Posterior vena cava (tissue), 2 donors: ENCODE results near the gene ABCG5. TPM values are rescaled to one million over a fixed set of nuclear protein-coding genes. Genes with fewer than 3 reads are reported as not detected.

Source experiments
- DNase-seq: peaks from one replicate; pipeline ENCODE4 v3.0.0-alpha.2; 2020; ENCODE audit warnings: low spot score
- intact Hi-C, 2 donors: fragments of 100-400 bp; cut with DNase I; formaldehyde crosslinking; loops; one replicate each; pipeline versions ENCODE4 v1.14.1 to v1.14.2; 2022 to 2023
- total RNA-seq, 2 donors: library from RNA; stranded (reverse); fragmentation: NEBNext Ultra II Directional; extraction: Animal tissue kit (Norgen Biotek cat#: 25700); gene quantifications; one replicate each; pipeline ENCODE4 v1.2.1, GENCODE V29; 2021
- donor health status: DM: yes; HTN: yes; CAD: no.
- donor health status: DM: yes; HTN: yes; CAD: no.

Gene ABCG5
- total RNA-seq, 2 donors from 2014 or later, result not detected

GRCh38 chr2:43818761-43819160 lies 19.9 kb downstream of the ABCG5 start:
- intact Hi-C loops, result no loop called here
- DNase-seq, result peak; percentile 86

DNA sequence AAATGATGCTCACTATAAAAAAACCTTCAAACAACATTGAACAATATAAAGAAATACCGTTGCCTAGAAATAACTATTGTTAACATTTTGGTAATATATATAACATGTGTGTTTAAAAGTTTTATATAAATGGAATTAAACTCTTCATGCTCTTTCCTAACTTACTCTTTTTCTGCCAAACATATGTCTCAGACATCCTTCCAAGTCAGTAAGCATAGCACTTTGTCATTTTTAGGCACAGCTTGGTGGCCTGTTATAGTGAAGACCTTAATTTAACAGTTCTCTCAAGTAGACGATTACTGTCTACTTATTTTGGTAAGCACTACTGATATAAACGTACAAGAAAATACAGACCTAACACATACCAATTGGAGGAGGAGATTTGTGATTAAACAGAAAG lies 23.9 kb downstream of the ABCG5 start:
- intact Hi-C loops, result no loop called here
- DNase-seq, result no peak

- no peak for DNase-seq
- intact Hi-C loops, result no loop called here
Measured at GRCh38 chr2:43812947-43813346, 25.7 kb downstream of the ABCG5 start.

DNA sequence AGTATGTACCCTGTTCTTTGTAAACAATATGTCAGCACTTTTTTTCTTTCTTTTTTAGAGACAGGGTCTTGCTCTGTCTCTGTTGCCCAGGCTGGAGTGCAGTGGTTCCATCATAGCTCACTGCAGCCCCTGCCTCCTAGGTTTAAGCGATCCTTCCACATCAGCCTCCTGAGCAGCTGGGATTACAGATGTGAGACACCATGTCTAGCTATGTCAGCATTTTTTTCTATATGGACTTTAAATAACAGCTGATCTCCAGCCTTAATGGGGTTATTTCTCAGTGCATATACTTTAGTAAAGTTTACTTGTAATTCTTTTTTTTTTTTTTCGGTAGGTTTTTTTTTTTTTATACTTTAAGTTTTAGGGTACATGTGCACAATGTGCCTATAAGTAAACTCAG lies 26.6 kb downstream of the ABCG5 start:
- intact Hi-C loops, result no loop called here
- DNase-seq, result no peak

DNA sequence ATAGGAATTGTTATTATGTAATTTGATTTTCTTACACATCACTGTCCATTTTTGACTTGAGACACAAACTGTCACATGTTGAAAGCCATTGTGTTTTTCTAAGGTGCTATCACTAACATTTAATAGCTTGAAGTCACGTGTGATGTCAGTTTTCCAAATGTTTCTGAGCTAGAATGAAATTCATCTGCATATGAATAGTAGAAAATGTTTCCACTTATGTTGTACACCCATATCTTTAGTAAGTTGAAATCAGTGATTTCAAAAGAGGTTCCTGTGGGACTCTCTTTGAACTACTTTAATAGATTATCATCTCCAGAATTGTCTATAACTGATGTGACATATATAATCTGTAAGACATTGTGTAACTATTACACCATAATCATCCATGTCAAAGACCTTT lies 27.8 kb downstream of the ABCG5 start:
- intact Hi-C loops, result no loop called here
- no peak for DNase-seq

DNA sequence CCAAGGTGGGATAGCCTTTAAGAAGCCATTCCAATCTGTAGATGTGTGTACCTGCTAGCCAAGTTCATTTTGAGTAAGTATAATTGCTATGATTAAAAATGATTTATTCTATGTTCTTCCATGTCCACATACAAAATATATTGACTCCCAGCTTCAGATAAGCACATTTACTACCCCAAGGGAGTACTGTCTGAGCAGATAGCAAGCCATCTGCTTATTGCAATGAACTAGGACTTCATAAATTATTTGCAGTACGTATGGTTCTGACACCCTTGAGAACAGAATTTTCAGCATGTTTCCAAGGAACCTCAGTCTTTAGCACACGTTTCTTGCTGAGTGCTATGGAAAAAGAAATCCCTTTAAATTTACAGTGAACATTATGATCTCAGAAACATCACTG lies 28.2 kb downstream of the ABCG5 start:
- no peak for DNase-seq
- intact Hi-C loops, result no loop called here

- DNase-seq, result no peak
Measured at GRCh38 chr2:43806719-43807031, 32.0 kb downstream of the ABCG5 start.

DNA sequence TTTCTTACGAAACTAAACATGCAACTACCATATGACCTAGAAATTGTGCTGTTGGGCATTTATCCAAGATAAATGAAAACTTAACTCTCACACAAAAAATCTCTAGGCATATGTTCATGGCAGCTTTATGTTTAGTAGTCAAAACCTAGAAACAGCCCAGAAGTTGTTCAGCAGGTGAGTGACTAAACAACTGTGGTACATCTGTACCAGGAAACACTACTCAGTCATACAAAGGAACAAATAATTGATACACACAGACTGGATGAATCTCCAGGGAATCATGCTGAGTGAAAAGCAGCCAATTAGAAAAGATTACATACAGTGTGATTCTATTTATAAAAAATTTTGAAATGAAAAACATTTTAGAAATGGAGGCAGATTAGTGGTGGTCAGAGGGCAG lies 35.5 kb downstream of the ABCG5 start:
- no peak for DNase-seq
- intact Hi-C loops, result no loop called here

More at GRCh38 chr2:43806719-43807031, 32.0 kb downstream of the ABCG5 start:
- intact Hi-C loops, result no loop called here

GRCh38 chr2:43802135-43802534 lies 36.5 kb downstream of the ABCG5 start:
- no peak for DNase-seq
- intact Hi-C loops, result no loop called here

GRCh38 chr2:43800894-43801293 lies 37.7 kb downstream of the ABCG5 start:
- intact Hi-C loops, result no loop called here
- DNase-seq, result no peak

DNA sequence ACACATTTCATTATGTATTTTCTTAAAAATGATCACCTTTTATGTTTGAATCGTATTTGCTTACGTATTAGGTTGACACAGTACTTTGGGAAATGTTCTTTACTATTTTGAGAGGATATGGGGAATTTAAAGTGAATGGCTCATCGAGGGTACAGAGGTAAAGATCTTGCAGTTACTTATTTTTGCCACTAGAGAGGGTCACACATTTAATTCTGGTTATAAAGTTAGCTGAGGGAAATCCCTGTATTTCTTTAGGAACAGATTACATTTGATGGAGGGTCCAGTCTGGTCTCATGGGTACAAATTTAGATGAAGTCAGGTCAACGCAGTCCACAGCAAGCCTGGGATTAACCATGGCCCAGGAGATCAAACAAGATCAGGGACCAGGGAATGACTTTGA lies 40.3 kb downstream of the ABCG5 start:
- DNase-seq, result no peak
- intact Hi-C loops, result no loop called here

GRCh38 chr2:43796206-43796605 lies 42.4 kb downstream of the ABCG5 start:
- intact Hi-C loops, result no loop called here
- no peak for DNase-seq

- intact Hi-C loops, result no loop called here
Measured at GRCh38 chr2:43794956-43795355, 43.7 kb downstream of the ABCG5 start.

DNA sequence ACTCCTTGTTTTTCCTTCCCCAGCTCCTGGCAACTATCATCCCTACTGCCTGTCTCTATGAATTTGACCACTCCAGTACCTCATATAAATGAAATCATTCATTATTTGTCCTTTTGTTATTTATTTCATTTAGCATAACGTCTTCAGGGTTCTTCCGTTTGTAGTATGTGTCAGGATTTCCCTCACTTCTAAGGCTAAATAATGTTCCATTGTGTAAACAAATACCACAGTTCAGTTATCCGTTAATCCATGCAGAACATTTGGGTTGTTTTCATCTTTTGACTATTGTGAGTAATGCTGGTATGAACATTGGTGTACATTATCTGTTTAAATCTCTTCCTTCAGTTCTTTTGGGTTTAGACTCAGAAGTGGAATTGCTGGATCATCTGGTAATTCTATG lies 46.0 kb downstream of the ABCG5 start:
- intact Hi-C loops, result no loop called here
- no peak for DNase-seq

More at GRCh38 chr2:43794956-43795355, 43.7 kb downstream of the ABCG5 start:
- no peak for DNase-seq

DNA sequence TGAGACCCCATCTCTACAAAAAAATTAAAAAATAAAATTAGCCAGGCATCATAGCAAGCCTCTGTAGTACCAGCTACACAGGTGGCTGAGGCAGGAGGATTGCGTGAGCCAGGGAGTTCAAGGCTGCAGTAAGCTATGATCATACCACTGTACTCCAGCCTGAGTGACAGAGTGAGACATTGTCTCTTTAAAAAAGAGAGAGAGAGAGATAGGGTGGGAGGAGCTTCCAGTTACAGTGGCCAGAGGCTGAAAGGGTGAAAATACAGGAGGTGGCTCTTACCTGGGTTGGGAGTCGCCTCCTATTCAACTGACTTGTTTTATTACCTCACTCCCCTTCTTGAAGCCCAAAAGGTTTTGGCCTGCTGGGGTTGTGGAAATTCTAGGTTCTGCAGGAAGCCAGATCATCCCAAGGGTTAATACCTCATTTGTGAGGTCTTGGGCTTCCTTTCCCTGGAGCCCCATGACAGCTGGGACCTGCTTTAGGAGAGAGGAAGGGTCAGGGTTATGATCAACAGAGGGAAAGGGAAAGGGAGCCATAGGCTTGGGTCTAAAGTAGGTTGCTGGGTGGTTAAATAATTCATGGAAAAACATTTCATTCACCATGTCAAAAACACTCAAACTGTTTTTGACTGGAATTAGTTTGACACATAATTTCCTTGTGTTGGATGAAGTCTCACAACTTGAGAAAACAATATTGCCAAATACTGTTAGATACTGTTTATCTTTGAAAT lies 47.4 kb downstream of the ABCG5 start:
- intact Hi-C loops, result no loop called here
- DNase-seq, result no peak

DNA sequence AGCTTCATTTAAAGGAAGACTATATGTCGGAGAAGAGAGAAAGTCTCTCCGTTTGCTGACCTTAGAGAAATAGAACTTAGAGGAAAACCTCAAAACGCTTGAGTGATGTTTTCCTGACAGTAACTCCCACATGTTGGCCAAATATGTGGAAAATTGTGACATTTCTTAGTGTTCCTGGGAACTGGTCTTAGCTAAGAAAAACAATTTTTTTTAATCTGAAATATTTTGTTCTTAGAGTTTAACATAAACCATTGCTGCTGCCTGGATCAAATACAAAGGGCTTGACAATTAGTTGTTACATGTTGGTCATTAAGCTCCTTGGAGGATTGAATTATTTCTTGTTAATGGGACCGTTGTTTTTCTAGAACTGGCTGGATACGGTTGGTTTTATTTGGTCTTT lies 48.5 kb downstream of the ABCG5 start:
- no peak for DNase-seq
- intact Hi-C loops, result no loop called here

- intact Hi-C loops, result no loop called here
- no peak for DNase-seq
Measured at GRCh38 chr2:43788646-43789045, 50.0 kb downstream of the ABCG5 start.

GRCh38 chr2:43787895-43788294 lies 50.7 kb downstream of the ABCG5 start:
- intact Hi-C loops, result no loop called here
- no peak for DNase-seq

DNA sequence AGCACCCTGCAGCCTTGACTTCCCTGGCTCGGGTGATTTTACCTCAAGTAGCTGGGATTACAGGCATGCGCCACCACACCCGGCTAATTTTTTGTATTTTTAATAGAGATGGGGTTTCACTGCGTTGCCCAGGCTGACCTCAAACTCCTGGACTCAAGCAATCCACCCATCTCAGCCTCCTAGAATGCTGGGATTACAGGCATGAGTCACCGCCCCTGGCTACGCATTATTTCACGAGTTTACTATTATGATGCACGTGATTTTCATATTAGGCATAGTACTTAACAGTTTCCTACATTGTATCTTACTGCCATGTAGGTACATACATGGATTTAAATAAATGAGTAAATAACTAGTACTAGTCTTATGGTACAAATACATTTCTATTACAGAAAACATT lies 60.4 kb downstream of the ABCG5 start:
- intact Hi-C loops, result no loop called here
- DNase-seq, result no peak

DNA sequence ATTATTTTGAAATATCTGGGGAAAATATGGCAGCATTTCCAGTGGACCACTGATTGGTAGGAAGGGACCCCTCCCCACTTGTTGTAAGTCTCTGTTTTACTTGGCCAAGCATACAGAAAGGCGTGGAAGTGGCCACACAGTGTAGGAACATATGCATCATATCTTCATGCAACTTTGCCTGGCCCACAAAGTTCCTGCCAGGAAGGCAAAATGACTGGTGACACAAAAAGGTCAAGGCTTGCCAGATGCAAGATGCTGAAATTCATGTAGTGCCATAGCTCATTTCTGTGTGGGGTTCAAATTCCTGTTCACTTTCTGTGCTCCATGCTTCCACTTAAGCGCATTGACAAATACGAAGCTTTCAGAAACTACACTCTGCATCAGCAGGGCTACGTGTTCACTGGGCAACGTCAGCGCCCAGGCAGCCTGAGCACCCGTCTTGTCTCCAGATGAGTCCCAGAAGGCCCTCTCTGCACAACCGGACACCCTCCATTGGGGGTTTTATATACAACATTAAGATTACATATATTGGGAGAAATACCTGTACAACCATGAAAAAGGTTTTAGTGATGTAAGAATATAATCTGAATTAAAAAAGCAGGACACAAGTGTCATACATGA lies 61.2 kb downstream of the ABCG5 start:
- intact Hi-C loops, result no loop called here
- DNase-seq, result no peak

DNA sequence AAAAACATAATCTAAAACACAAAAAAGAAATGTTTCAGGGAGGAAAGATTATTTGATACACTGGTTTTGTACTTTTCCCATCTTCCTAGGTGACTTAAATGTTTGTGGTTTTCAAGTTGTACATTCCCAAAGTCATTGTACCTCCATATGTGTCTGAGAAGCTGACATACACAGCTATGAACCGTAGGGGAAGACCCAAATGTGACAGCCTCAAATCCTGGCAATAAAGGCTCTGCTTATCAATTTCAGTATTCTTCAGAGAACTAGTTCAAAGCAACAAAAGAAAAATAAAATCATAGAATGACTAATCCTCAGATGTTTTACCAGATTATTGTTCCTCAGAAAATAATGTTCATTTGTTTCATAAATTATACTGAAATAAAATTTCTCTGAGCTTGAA lies 62.3 kb downstream of the ABCG5 start:
- DNase-seq, result no peak
- intact Hi-C loops, result no loop called here

GRCh38 chr2:43774617-43775016 lies 64.0 kb downstream of the ABCG5 start:
- no peak for DNase-seq
- intact Hi-C loops, result no loop called here
